ENCODE data around the gene KIF26A.

Gene KIF26A

GRCh38 chr14:104212206-104213095, 74.1 kb downstream of the KIF26A start:
- H3K4me3 ChIP-seq (ENCODE audit: low read length) = no peak overlapping the region
- H3K4me1 ChIP-seq (ENCODE audit: insufficient read depth, low read length) = no peaks in the 10 kb centered on the region
- H3K27me3 ChIP-seq (ENCODE audit: insufficient read depth, low read length) = no peaks in the 10 kb centered on the region
- H3K9me3 ChIP-seq (ENCODE audit: low read length) = peaks cover 2% of the 10 kb centered on the region
- no peak overlapping the region for H2AFZ ChIP-seq (ENCODE audit: low read depth, low read length)
- H3K36me3 ChIP-seq (ENCODE audit: insufficient read depth, low read length) = no peaks in the 10 kb centered on the region

- no peaks in the 10 kb centered on the region for H3K36me3 ChIP-seq (ENCODE audit: insufficient read depth, low read length)
- no peak overlapping the region for H3K4me3 ChIP-seq (ENCODE audit: low read length)
- H2AFZ ChIP-seq (ENCODE audit: low read depth, low read length) = no peak overlapping the region
- peaks cover 7% of the 10 kb centered on the region for H3K27me3 ChIP-seq (ENCODE audit: insufficient read depth, low read length)
- peaks cover 2% of the 10 kb centered on the region for H3K9me3 ChIP-seq (ENCODE audit: low read length)
- H3K4me1 ChIP-seq (ENCODE audit: insufficient read depth, low read length) = no peaks in the 10 kb centered on the region
These were observed 75.1 kb downstream of the KIF26A start for GRCh38 chr14:104213301-104214034.

- H3K27me3 ChIP-seq (ENCODE audit: insufficient read depth, low read length) = peaks cover 13% of the 10 kb centered on the region
- no peaks in the 10 kb centered on the region for H3K36me3 ChIP-seq (ENCODE audit: insufficient read depth, low read length)
- H3K9me3 ChIP-seq (ENCODE audit: low read length) = peaks cover 2% of the 10 kb centered on the region
- H3K4me1 ChIP-seq (ENCODE audit: insufficient read depth, low read length) = peaks cover 2% of the 10 kb centered on the region
- no peak overlapping the region for H3K4me3 ChIP-seq (ENCODE audit: low read length)
- no peak overlapping the region for H2AFZ ChIP-seq (ENCODE audit: low read depth, low read length)
These were observed 76.2 kb downstream of the KIF26A start for GRCh38 chr14:104214431-104215218.

- Histone ChIP-seq H3K4me3 (ENCODE audit: low read length) (no peak overlapping the region), H3K4me1 (ENCODE audit: insufficient read depth, low read length) (peaks cover 2% of the 10 kb centered on the region), H2AFZ (ENCODE audit: low read depth, low read length) (no peak overlapping the region), H3K36me3 (ENCODE audit: insufficient read depth, low read length) (no peaks in the 10 kb centered on the region), H3K9me3 (ENCODE audit: low read length) (peaks cover 2% of the 10 kb centered on the region), H3K27me3 (ENCODE audit: insufficient read depth, low read length) (peaks cover 21% of the 10 kb centered on the region)
These were observed 77.4 kb downstream of the KIF26A start for GRCh38 chr14:104215706-104216334.

GRCh38 chr14:104216457-104216856, 78.1 kb downstream of the KIF26A start:
- no peaks in the 10 kb centered on the region for H3K36me3 ChIP-seq (ENCODE audit: insufficient read depth, low read length)
- H3K9me3 ChIP-seq (ENCODE audit: low read length) = peaks cover 2% of the 10 kb centered on the region
- H2AFZ ChIP-seq (ENCODE audit: low read depth, low read length) = no peak overlapping the region
- H3K27me3 ChIP-seq (ENCODE audit: insufficient read depth, low read length) = peaks cover 21% of the 10 kb centered on the region
- peaks cover 2% of the 10 kb centered on the region for H3K4me1 ChIP-seq (ENCODE audit: insufficient read depth, low read length)
- no peak overlapping the region for H3K4me3 ChIP-seq (ENCODE audit: low read length)

GRCh38 chr14:104217486-104218360, 79.3 kb downstream of the KIF26A start:
- Histone ChIP-seq H3K4me3 (ENCODE audit: low read length) (no peak overlapping the region), H3K9me3 (ENCODE audit: low read length) (peaks cover 2% of the 10 kb centered on the region), H3K27me3 (ENCODE audit: insufficient read depth, low read length) (peaks cover 21% of the 10 kb centered on the region), H3K36me3 (ENCODE audit: insufficient read depth, low read length) (no peaks in the 10 kb centered on the region), H2AFZ (ENCODE audit: low read depth, low read length) (no peak overlapping the region), H3K4me1 (ENCODE audit: insufficient read depth, low read length) (peaks cover 2% of the 10 kb centered on the region)

GRCh38 chr14:104218361-104219180, 80.2 kb downstream of the KIF26A start:
- no peak overlapping the region for H3K4me3 ChIP-seq (ENCODE audit: low read length)
- peaks cover 21% of the 10 kb centered on the region for H3K27me3 ChIP-seq (ENCODE audit: insufficient read depth, low read length)
- H3K4me1 ChIP-seq (ENCODE audit: insufficient read depth, low read length) = peaks cover 2% of the 10 kb centered on the region
- no peak overlapping the region for H2AFZ ChIP-seq (ENCODE audit: low read depth, low read length)
- H3K9me3 ChIP-seq (ENCODE audit: low read length) = peaks cover 2% of the 10 kb centered on the region
- H3K36me3 ChIP-seq (ENCODE audit: insufficient read depth, low read length) = no peaks in the 10 kb centered on the region

- Histone ChIP-seq H3K4me3 (ENCODE audit: low read length) (no peak overlapping the region), H3K9me3 (ENCODE audit: low read length) (no peaks in the 10 kb centered on the region), H3K36me3 (ENCODE audit: insufficient read depth, low read length) (no peaks in the 10 kb centered on the region), H3K27me3 (ENCODE audit: insufficient read depth, low read length) (peaks cover 21% of the 10 kb centered on the region), H2AFZ (ENCODE audit: low read depth, low read length) (no peak overlapping the region), H3K4me1 (ENCODE audit: insufficient read depth, low read length) (peaks cover 2% of the 10 kb centered on the region)
These were observed 81.4 kb downstream of the KIF26A start for GRCh38 chr14:104219731-104220214.

GRCh38 chr14:104220215-104221070, 82.1 kb downstream of the KIF26A start:
- H3K4me1 ChIP-seq (ENCODE audit: insufficient read depth, low read length) = peaks cover 2% of the 10 kb centered on the region
- no peaks in the 10 kb centered on the region for H3K36me3 ChIP-seq (ENCODE audit: insufficient read depth, low read length)
- no peak overlapping the region for H2AFZ ChIP-seq (ENCODE audit: low read depth, low read length)
- H3K27me3 ChIP-seq (ENCODE audit: insufficient read depth, low read length) = peaks cover 21% of the 10 kb centered on the region
- no peaks in the 10 kb centered on the region for H3K9me3 ChIP-seq (ENCODE audit: low read length)
- no peak overlapping the region for H3K4me3 ChIP-seq (ENCODE audit: low read length)

- no peaks in the 10 kb centered on the region for H3K9me3 ChIP-seq (ENCODE audit: low read length)
These were observed 82.8 kb downstream of the KIF26A start for GRCh38 chr14:104221071-104221625.

More at GRCh38 chr14:104221071-104221625, 82.8 kb downstream of the KIF26A start:
- Histone ChIP-seq H3K27me3 (ENCODE audit: insufficient read depth, low read length) (peaks cover 21% of the 10 kb centered on the region), H3K4me3 (ENCODE audit: low read length) (no peak overlapping the region), H3K36me3 (ENCODE audit: insufficient read depth, low read length) (no peaks in the 10 kb centered on the region), H3K4me1 (ENCODE audit: insufficient read depth, low read length) (peaks cover 2% of the 10 kb centered on the region), H2AFZ (ENCODE audit: low read depth, low read length) (no peak overlapping the region)
